SJSA1 (cell line): Measurements from ENCODE around the gene TOB1. TPM values are rescaled to one million over a fixed set of nuclear protein-coding genes. Genes with fewer than 3 reads are reported as not detected.

Experiments
- DNase-seq, 2 experiments: peaks; one replicate each; pipeline ENCODE4 v3.0.0-alpha.2; 2015 to 2020; ENCODE audit warnings: low spot score in 2 of 2, low read depth in 1 of 2
- H3K27ac ChIP-seq: fragments of 250-450 bp; sonication (Bioruptor Pico); 2 replicates; pipeline ENCODE4 v1.5.1; 2020; ENCODE audit warnings: mild to moderate bottlenecking, moderate library complexity
- H3K27me3 ChIP-seq: fragments of 250-450 bp; sonication (Bioruptor Pico); replicated peaks from 2 replicates; pipeline ENCODE4 v1.5.1; 2020; ENCODE audit warnings: mild to moderate bottlenecking, moderate library complexity
- H3K36me3 ChIP-seq: fragments of 250-450 bp; sonication (Bioruptor Pico); 2 replicates; pipeline ENCODE4 v1.5.1; 2020; ENCODE audit warnings: mild to moderate bottlenecking
- H3K4me1 ChIP-seq: fragments of 250-450 bp; sonication (Bioruptor Pico); replicated peaks from 2 replicates; pipeline ENCODE4 v1.6.1; 2021; ENCODE audit warnings: mild to moderate bottlenecking
- H3K4me3 ChIP-seq: fragments of 250-450 bp; sonication (Bioruptor Pico); 2 replicates; pipeline ENCODE4 v1.5.1; 2020; ENCODE audit warnings: mild to moderate bottlenecking
- H3K9me3 ChIP-seq: fragments of 250-450 bp; sonication (Bioruptor Pico); replicated peaks from 2 replicates; pipeline ENCODE4 v1.5.1; 2020; ENCODE audit warnings: mild to moderate bottlenecking
- total RNA-seq: library from RNA; depleted of rRNA; stranded (reverse); fragments of >200 nt; shearing (Covaris generic); gene quantifications from 2 replicates; pipeline ENCODE4 v1.2.3, GENCODE V29; 2014

The TOB1 gene
- total RNA-seq, 1 experiment from 2014 or later: 3.1 TPM

- Histone ChIP-seq H3K4me1 (peaks cover 11% of the 10 kb centered on the region), H3K27ac (no peak overlapping the region), H3K9me3 (no peaks in the 10 kb centered on the region), H3K36me3 (peaks cover under 1% of the 10 kb centered on the region; the same call in 1 of the 2 replicates), H3K4me3 (no peak overlapping the region), H3K27me3 (no peaks in the 10 kb centered on the region)
- DNase-seq: no peak
Measured at GRCh38 chr17:50856431-50856830, 9.7 kb downstream of the TOB1 start.

DNA sequence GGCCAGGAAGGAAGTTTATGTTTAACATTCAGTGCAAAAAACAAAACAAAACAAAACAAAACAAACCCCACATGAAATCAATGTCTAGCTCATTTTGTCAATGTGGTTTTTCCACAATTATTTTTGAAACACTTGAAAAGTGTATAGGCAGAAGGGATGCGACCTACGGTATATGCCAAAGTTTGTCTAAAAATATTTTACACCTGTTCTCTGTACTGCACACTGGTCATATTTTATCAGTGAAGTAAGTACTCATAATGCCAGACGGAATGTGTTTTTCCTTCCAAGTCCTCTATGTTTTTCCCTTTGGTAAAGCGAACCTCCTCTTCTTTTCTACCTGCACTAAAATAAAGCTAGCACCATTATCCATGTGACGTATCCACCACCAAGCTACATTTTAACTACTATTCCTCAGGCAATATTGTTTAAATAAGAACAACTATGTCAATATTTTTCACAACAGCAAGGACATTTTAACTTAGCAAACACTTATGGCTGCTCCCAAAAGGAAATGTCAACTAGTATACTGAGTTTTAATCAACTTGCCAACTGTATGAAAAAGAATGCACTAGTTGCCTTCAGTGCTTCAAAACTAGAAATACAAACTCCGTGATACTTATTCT is 10.3 kb downstream of the TOB1 start:
- Histone ChIP-seq H3K27ac (no peak overlapping the region), H3K9me3 (no peaks in the 10 kb centered on the region), H3K4me1 (peaks cover 11% of the 10 kb centered on the region), H3K27me3 (no peaks in the 10 kb centered on the region), H3K4me3 (no peak overlapping the region), H3K36me3 (no peaks in the 10 kb centered on the region)
- no peak for DNase-seq

DNA sequence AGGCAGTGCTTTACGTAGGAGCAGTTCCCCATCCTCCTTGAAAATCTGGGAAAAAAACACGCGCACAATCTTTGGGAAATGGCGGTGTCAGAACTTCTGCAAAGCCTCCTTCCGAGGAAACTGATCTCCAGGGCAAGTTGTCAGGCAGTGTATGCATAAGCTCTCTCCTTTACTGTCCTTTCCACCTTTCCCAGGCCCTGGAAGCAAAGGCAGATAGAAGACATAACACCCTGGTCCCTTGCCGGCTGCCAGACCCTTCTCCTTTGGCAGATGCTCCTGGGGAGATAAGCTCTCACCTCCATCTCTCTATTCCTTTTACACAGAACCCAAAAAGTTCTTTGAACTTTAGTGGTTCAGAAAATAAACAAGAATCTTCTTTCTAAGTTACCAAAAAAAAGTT is 12.4 kb downstream of the TOB1 start:
- Histone ChIP-seq H3K9me3 (no peaks in the 10 kb centered on the region), H3K27me3 (no peaks in the 10 kb centered on the region), H3K4me1 (peaks cover 11% of the 10 kb centered on the region), H3K27ac (no peak overlapping the region), H3K4me3 (no peak overlapping the region), H3K36me3 (no peaks in the 10 kb centered on the region)
- DNase-seq: no peak

GRCh38 chr17:50853015-50853615 is 13.0 kb downstream of the TOB1 start:
- DNase-seq: no peak
- Histone ChIP-seq H3K27ac (no peak overlapping the region), H3K4me1 (peaks cover 11% of the 10 kb centered on the region), H3K9me3 (no peaks in the 10 kb centered on the region), H3K27me3 (no peaks in the 10 kb centered on the region), H3K36me3 (no peaks in the 10 kb centered on the region), H3K4me3 (no peak overlapping the region)

- no peak overlapping the region for H3K27ac ChIP-seq
- H3K36me3 ChIP-seq: no peaks in the 10 kb centered on the region
- H3K27me3 ChIP-seq: no peaks in the 10 kb centered on the region
- DNase-seq: no peak
- H3K4me3 ChIP-seq: no peak overlapping the region
- H3K9me3 ChIP-seq: no peaks in the 10 kb centered on the region
- H3K4me1 ChIP-seq: peaks cover 11% of the 10 kb centered on the region
Measured at GRCh38 chr17:50850640-50851039, 15.5 kb downstream of the TOB1 start.

- Histone ChIP-seq H3K27ac (no peak overlapping the region), H3K4me3 (no peak overlapping the region), H3K9me3 (no peaks in the 10 kb centered on the region), H3K4me1 (peaks cover 11% of the 10 kb centered on the region), H3K27me3 (no peaks in the 10 kb centered on the region), H3K36me3 (no peaks in the 10 kb centered on the region)
- no peak for DNase-seq
Measured at GRCh38 chr17:50848711-50849110, 17.4 kb downstream of the TOB1 start.

- no peak for DNase-seq
- H3K27ac ChIP-seq: no peak overlapping the region
- peaks cover 11% of the 10 kb centered on the region for H3K4me1 ChIP-seq
- H3K27me3 ChIP-seq: no peaks in the 10 kb centered on the region
- no peaks in the 10 kb centered on the region for H3K9me3 ChIP-seq
- no peak overlapping the region for H3K4me3 ChIP-seq
- no peaks in the 10 kb centered on the region for H3K36me3 ChIP-seq
Measured at GRCh38 chr17:50848039-50848438, 18.1 kb downstream of the TOB1 start.

GRCh38 chr17:50847566-50847965 is 18.6 kb downstream of the TOB1 start:
- no peak overlapping the region for H3K27ac ChIP-seq
- H3K4me3 ChIP-seq: no peak overlapping the region
- no peaks in the 10 kb centered on the region for H3K27me3 ChIP-seq

DNA sequence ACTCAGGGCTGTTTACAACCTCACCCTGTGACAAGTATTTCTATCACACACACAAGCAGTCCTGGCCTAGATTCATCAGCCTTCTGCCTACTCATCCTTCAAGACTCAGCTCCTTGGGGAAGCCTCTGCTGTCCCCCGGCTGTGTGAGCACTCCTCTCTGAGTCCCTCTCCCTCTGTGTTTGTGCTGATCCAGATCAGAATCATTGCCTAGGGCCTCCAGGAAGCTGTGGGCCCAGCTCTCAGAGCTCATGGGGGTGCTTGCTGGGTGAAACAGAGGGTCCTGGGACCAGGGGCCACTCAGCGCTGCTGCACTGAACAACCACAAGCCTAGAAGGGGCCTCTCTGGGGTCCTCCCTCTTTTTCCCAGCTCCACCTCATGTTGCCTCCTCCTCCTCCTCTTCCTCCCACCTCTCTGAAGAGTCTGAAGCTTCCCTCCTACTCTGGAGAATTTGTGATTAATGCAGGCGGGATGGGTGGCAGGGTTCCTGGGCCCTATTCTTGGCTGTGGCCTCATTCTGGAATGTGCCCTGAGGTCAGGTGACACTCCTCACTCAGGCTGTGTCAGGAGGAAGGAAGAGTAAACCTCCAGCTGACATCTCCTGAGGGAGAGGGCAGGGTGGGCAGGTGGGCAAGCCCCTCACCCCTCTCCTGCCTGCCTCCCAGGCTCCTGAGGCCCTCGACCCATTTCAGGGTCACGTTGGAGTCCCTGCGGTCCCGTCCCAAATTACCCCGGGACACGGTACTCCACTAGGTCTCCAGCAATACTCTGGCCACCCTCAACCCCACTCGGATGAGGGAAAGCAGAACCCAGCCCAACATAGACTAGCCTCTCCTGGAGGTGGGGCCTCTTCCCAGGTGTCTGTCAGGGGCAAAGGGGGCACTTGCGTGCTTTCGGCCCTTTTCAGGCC is 20.7 kb downstream of the TOB1 start:
- no peaks in the 10 kb centered on the region for H3K27me3 ChIP-seq
- H3K27ac ChIP-seq: no peak overlapping the region
- DNase-seq: peak in 1 of 2 experiments; percentile 38

More at GRCh38 chr17:50847566-50847965, 18.6 kb downstream of the TOB1 start:
- no peaks in the 10 kb centered on the region for H3K9me3 ChIP-seq
- H3K36me3 ChIP-seq: no peaks in the 10 kb centered on the region
- DNase-seq: no peak
- H3K4me1 ChIP-seq: peaks cover 10% of the 10 kb centered on the region

GRCh38 chr17:50844117-50844700 is 21.9 kb downstream of the TOB1 start:
- Histone ChIP-seq H3K9me3 (no peaks in the 10 kb centered on the region), H3K36me3 (no peaks in the 10 kb centered on the region), H3K4me3 (no peak overlapping the region), H3K4me1 (no peaks in the 10 kb centered on the region), H3K27ac (no peak overlapping the region), H3K27me3 (no peaks in the 10 kb centered on the region)
- DNase-seq: peak in 1 of 2 experiments; percentile 41

More for the DNA sequence above, 20.7 kb downstream of the TOB1 start:
- no peaks in the 10 kb centered on the region for H3K4me1 ChIP-seq
- no peaks in the 10 kb centered on the region for H3K9me3 ChIP-seq
- H3K4me3 ChIP-seq: no peak overlapping the region
- no peaks in the 10 kb centered on the region for H3K36me3 ChIP-seq

- H3K27me3 ChIP-seq: no peaks in the 10 kb centered on the region
- H3K4me1 ChIP-seq: no peaks in the 10 kb centered on the region
- H3K4me3 ChIP-seq: no peak overlapping the region
- H3K9me3 ChIP-seq: no peaks in the 10 kb centered on the region
- H3K27ac ChIP-seq: no peak overlapping the region
- peak in 1 of 2 experiments; percentile 40 for DNase-seq
- H3K36me3 ChIP-seq: no peaks in the 10 kb centered on the region
Measured at GRCh38 chr17:50843150-50843905, 22.8 kb downstream of the TOB1 start.

GRCh38 chr17:50842506-50843149 is 23.5 kb downstream of the TOB1 start:
- Histone ChIP-seq H3K27ac (no peak overlapping the region), H3K36me3 (no peaks in the 10 kb centered on the region), H3K27me3 (no peaks in the 10 kb centered on the region), H3K4me1 (no peaks in the 10 kb centered on the region), H3K9me3 (no peaks in the 10 kb centered on the region), H3K4me3 (no peak overlapping the region)
- DNase-seq: no peak

- no peak overlapping the region for H3K4me3 ChIP-seq
- no peaks in the 10 kb centered on the region for H3K27me3 ChIP-seq
- H3K4me1 ChIP-seq: no peaks in the 10 kb centered on the region
- H3K27ac ChIP-seq: no peak overlapping the region
- DNase-seq: peak; percentile 66 to 78
- no peaks in the 10 kb centered on the region for H3K9me3 ChIP-seq
- H3K36me3 ChIP-seq: no peaks in the 10 kb centered on the region
Measured at GRCh38 chr17:50841949-50842354, 24.2 kb downstream of the TOB1 start.
